Measurements from ENCODE around the gene LRRC4C.

DNA sequence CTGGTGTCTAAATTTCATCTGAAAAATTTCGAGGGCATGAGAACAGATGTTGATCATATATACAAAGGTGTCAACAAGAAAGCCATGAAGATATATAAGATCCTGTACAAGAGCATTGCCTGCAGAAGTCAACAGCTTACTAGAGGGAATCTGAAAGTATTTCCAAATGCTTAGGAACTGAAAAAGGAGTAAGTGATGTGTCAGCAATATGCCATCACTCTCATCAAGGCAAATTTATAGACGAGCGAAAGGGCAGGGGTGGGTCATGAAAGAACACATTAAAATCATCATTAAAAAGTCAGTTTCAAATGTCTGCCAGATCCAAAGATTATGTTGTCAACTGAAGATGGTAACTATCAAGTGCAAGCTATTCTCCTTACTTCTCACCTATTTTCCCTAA, 1299.0 kb downstream of the LRRC4C start:
- TF ChIP-seq, protein P1, sequence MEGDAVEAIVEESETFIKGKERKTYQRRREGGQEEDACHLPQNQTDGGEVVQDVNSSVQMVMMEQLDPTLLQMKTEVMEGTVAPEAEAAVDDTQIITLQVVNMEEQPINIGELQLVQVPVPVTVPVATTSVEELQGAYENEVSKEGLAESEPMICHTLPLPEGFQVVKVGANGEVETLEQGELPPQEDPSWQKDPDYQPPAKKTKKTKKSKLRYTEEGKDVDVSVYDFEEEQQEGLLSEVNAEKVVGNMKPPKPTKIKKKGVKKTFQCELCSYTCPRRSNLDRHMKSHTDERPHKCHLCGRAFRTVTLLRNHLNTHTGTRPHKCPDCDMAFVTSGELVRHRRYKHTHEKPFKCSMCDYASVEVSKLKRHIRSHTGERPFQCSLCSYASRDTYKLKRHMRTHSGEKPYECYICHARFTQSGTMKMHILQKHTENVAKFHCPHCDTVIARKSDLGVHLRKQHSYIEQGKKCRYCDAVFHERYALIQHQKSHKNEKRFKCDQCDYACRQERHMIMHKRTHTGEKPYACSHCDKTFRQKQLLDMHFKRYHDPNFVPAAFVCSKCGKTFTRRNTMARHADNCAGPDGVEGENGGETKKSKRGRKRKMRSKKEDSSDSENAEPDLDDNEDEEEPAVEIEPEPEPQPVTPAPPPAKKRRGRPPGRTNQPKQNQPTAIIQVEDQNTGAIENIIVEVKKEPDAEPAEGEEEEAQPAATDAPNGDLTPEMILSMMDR (conservative IDR thresholded peaks at IDR 0.05; ENCODE audit: low read depth in 2 of 2): no peak
- TF ChIP-seq JUNB (IDR thresholded peaks at IDR 0.05; ENCODE audit: unreplicated experiment): no peak
- TF ChIP-seq EZH2 (IDR thresholded peaks at IDR 0.05; ENCODE audit: low read depth, unreplicated experiment): no peak
- TF ChIP-seq POLR2AphosphoS5 (IDR thresholded peaks at IDR 0.05; ENCODE audit: low read depth): no peak
- no peak for TF ChIP-seq CREB1 (CRISPR knock-in tag; IDR thresholded peaks at IDR 0.05; ENCODE audit: low read depth)
- TF ChIP-seq EZH2phosphoT487 (IDR thresholded peaks at IDR 0.05; ENCODE audit: unreplicated experiment): no peak
- no peak for TF ChIP-seq REST (IDR thresholded peaks at IDR 0.05; ENCODE audit: unreplicated experiment)
- TF ChIP-seq NANOG (IDR thresholded peaks at IDR 0.05; ENCODE audit: borderline replicate concordance): no peak

Data from GM23338 (cell line).